ENCODE results near the gene ZFC3H1. TPM values are rescaled to one million over a fixed set of nuclear protein-coding genes. Genes with fewer than 3 reads are reported as not detected.

The ZFC3H1 gene
- total and polyA plus RNA-seq, 2 of the 13 experiments (the other 11 are each of a cell fraction or from before 2014, with no cell fraction given) = 17.1 to 38.3 TPM

- Histone ChIP-seq H2AFZ (ENCODE audit: low read length) (no peak overlapping the region), H3K27ac (ENCODE audit: extremely low read length, insufficient read depth, low read length) (no peak overlapping the region), H3K4me1 (ENCODE audit: insufficient read depth, low read length) (no peaks in the 10 kb centered on the region), H3K4me2 (ENCODE audit: low read depth, low read length) (no peak overlapping the region), H3K9me3 (ENCODE audit: low read length) (no peaks in the 10 kb centered on the region), H4K20me1 (ENCODE audit: insufficient read depth, low read length) (no peaks in the 10 kb centered on the region), H3K79me2 (ENCODE audit: insufficient read depth, low read length) (no peaks in the 10 kb centered on the region), H3K9ac (ENCODE audit: insufficient read depth, low read depth, low read length) (no peak overlapping the region), H3K27me3 (ENCODE audit: control insufficient read depth in 1 of 2, insufficient read depth in 2 of 2, low read length in 2 of 2) (no peaks in the 10 kb centered on the region), H3K4me3 (replicated peaks in 1 of 3; ENCODE audit: insufficient read depth in 1 of 3, low read depth in 2 of 3, low read length in 3 of 3) (no peak overlapping the region), H3K36me3 (replicated peaks in 1 of 2; ENCODE audit: control insufficient read depth in 1 of 2, insufficient read depth in 2 of 2, low read length in 2 of 2) (peaks cover 8 to 63% of the 10 kb centered on the region in 2 experiments)
- in situ Hi-C loops (cut with HindIII; ENCODE audit: extremely low pct_ligation_motif_present, low pct_unique_long_range_greater_than_20kb) = no loop called here
- TF ChIP-seq FOXP1 (IDR thresholded peaks at IDR 0.05) (no peak), FOXP1 (CRISPR knock-in tag; IDR thresholded peaks at IDR 0.05) (no peak), ZNF75D (CRISPR knock-in tag; IDR thresholded peaks at IDR 0.05; ENCODE audit: borderline replicate concordance) (no peak), ZNF383 (CRISPR knock-in tag; IDR thresholded peaks at IDR 0.05; ENCODE audit: borderline replicate concordance) (no peak), ZNF530 (CRISPR knock-in tag; IDR thresholded peaks at IDR 0.05; ENCODE audit: low read depth) (no peak), REST (IDR thresholded peaks at IDR 0.05; ENCODE audit: borderline replicate concordance in 1 of 2, low read depth in 1 of 2, low read length in 2 of 2) (no peak), E2F5 (CRISPR knock-in tag; conservative IDR thresholded peaks at IDR 0.05) (no peak)
- 95% methylated on average over 2 of the region's 2 CpGs for WGBS (ENCODE audit: low lambda C conversion rate)
- POLR2A ChIA-PET = no interaction called here
- DNase-seq (ENCODE audit: low spot score) = no peak
- BruUV-seq (replicated peaks) = no TSS peak
- intact Hi-C loops (cut with micrococcal nuclease; ENCODE audit: unreplicated experiment) = no loop called here
- CTCF ChIA-PET (ENCODE audit: low intra/inter-chr PET ratio, low total read pairs) = no interaction called here
- ATAC-seq = no peak
- no peak for FAIRE-seq
These were observed 22.3 kb downstream of the ZFC3H1 start for GRCh38 chr12:71641390-71641789.

Data from HepG2 (cell line).